Measurements from ENCODE around the gene MIS12. TPM values are rescaled to one million over a fixed set of nuclear protein-coding genes. Genes with fewer than 3 reads are reported as not detected.

The MIS12 gene
- total and polyA plus RNA-seq, 5 donors, result 7.9 to 12.3 (median 10.5) TPM

DNA sequence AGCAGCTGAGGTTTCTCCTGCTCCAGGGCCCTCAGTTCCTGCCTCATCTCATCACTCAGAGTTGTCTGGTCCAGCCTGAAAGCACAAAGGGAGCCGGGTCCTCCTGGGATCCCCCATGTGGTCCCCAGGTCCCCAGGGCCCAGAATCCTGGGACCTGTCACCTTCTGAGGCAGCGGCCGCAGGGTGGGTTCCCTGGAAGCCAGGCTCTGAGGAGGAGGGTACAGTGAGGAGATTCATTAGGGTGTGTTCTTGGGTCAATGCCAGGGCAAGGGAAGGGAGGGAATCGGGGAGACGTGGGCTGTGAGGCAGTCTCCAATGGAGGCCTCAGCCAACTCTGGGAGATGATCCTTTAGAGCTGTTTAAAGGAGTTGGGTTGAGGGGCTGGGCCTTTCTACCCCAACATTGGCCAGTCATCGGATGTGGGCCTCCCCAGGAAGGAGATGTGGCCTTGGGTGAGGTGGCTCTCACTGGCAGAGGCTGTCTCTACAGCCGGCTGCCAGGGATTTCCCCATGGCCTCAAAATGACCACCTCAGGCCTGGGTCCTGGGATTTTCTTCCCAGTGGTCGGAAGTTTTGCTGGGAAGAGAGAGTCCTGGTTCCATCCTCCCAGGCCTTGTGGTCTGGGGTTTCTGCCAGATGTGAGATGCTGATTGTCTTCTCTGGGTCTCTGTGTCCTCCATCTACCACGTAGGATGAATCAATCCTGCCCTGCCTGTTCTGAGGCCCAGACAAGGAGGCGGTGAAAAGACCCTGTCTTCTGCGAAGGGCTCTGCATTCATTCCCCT lies 50.7 kb downstream of the MIS12 start:
- WGBS, result 70% methylated on average over 11 of the region's 11 CpGs

DNA sequence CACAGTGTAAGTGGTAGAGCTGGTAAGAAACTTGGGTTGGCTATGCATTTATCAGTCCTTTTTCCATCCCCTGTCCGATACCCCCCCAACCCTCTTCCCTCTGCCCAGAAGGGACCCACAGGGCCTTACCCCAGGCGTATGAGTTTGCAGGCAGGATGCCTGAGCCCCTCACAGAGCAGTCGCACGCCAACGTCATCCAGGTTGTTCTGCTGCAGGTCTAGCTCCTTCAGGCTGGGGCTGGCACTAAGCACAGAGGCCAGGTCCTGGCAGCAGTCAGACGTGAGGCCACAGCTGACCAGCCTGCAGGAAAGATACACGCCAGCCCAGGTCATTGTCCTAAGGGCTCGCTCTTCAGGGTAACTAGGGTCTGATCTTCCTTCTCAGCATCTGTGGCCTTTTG lies 52.9 kb downstream of the MIS12 start:
- ATAC-seq (no peak), DNase-seq (no peak)
- Histone ChIP-seq H3K4me3 (ENCODE audit: low read length) (no peak overlapping the region), H3K27ac (ENCODE audit: low read length) (no peak overlapping the region), H3K27me3 (ENCODE audit: control insufficient read depth, insufficient read depth) (no peaks in the 10 kb centered on the region), H3K4me1 (ENCODE audit: control insufficient read depth, insufficient read depth, low read length) (no peaks in the 10 kb centered on the region), H3K9me3 (ENCODE audit: control insufficient read depth, low read length) (no peaks in the 10 kb centered on the region)
- intact Hi-C loops (cut with DNase I), result no loop called here
- WGBS, result 94% methylated on average over 8 of the region's 8 CpGs

More for the DNA sequence above, 50.7 kb downstream of the MIS12 start:
- no peak for DNase-seq
- intact Hi-C loops (cut with DNase I), result no loop called here
- no peaks in the 10 kb centered on the region for H3K4me1 ChIP-seq (ENCODE audit: control insufficient read depth, insufficient read depth, low read length)
- H3K27me3 ChIP-seq (ENCODE audit: control insufficient read depth, insufficient read depth), result no peaks in the 10 kb centered on the region
- H3K9me3 ChIP-seq (ENCODE audit: control insufficient read depth, low read length), result no peaks in the 10 kb centered on the region
- no peak for ATAC-seq
- H3K4me3 ChIP-seq (ENCODE audit: low read length), result no peak overlapping the region
- no peak overlapping the region for H3K27ac ChIP-seq (ENCODE audit: low read length)

GRCh38 chr17:5540321-5540720 lies 54.0 kb downstream of the MIS12 start:
- intact Hi-C loops (cut with DNase I), result no loop called here
- H3K4me1 ChIP-seq (ENCODE audit: control insufficient read depth, insufficient read depth, low read length), result no peaks in the 10 kb centered on the region
- ATAC-seq (no peak), DNase-seq (no peak)
- H3K27ac ChIP-seq (ENCODE audit: low read length), result no peak overlapping the region
- H3K9me3 ChIP-seq (ENCODE audit: control insufficient read depth, low read length), result no peaks in the 10 kb centered on the region
- 87% methylated on average over 7 of the region's 7 CpGs for WGBS
- no peak overlapping the region for H3K4me3 ChIP-seq (ENCODE audit: low read length)
- H3K27me3 ChIP-seq (ENCODE audit: control insufficient read depth, insufficient read depth), result no peaks in the 10 kb centered on the region

Other genes starting within 250 kb of the MIS12 start
- 10 to 100 TPM; 46.1 to 53.2 (median 47.6) TPM for gene RABEP1, start 204.3 kb upstream of the MIS12 start, total RNA-seq
- 18.6 TPM for gene RABEP1, start 204.3 kb upstream of the MIS12 start, polyA plus RNA-seq
- gene NUP88, start 66.9 kb upstream of the MIS12 start, total RNA-seq, result 10 to 100 TPM; 28.5 to 42.1 (median 33.8) TPM
- 38.5 TPM for gene NUP88, start 66.9 kb upstream of the MIS12 start, polyA plus RNA-seq
- 10 to 100 TPM; 28.3 to 31.4 (median 28.7) TPM for gene RPAIN, start 66.4 kb upstream of the MIS12 start, total RNA-seq
- 46.7 TPM for gene RPAIN, start 66.4 kb upstream of the MIS12 start, polyA plus RNA-seq
- gene C1QBP, start 47.4 kb upstream of the MIS12 start, total RNA-seq, result 100 to 1,000 TPM in 1 of 4 donors, 10 to 100 TPM in 3; 86.7 to 101 (median 93.8) TPM
- 143 TPM for gene C1QBP, start 47.4 kb upstream of the MIS12 start, polyA plus RNA-seq
- 1 to 10 TPM; 5.1 to 8.5 (median 6.1) TPM for gene DHX33, start 17.6 kb upstream of the MIS12 start, total RNA-seq
- 2.7 TPM for gene DHX33, start 17.6 kb upstream of the MIS12 start, polyA plus RNA-seq
- 10 to 100 TPM; 26.0 to 38.3 (median 34.9) TPM for gene DERL2, start 388 bp upstream of the MIS12 start, total RNA-seq
- 43.0 TPM for gene DERL2, start 388 bp upstream of the MIS12 start, polyA plus RNA-seq
- gene NLRP1, start 97.9 kb downstream of the MIS12 start, total RNA-seq, result 10 to 100 TPM; 10.3 to 17.5 (median 11.6) TPM
- gene NLRP1, start 97.9 kb downstream of the MIS12 start, polyA plus RNA-seq, result 14.5 TPM

Data from right cardiac atrium (tissue), 5 donors.